HepG2 (cell line): Measurements from ENCODE around the gene IPO13.

ENCODE experiments used
- ATF2 ChIP-seq: sonication (generic); formaldehyde crosslinking; IDR thresholded peaks from 2 replicates; pipeline ENCODE4 v1.4.0; 2020; ENCODE audit warnings: missing genetic modification reagents
- EZH2 ChIP-seq: conservative IDR thresholded peaks from 2 replicates; pipeline ENCODE4 v1.6.1; 2012; ENCODE audit warnings: mild to moderate bottlenecking, low read depth, low read length, moderate library complexity
- HNRNPL ChIP-seq: fragments of 200-400 bp; formaldehyde crosslinking; IDR thresholded peaks from 2 replicates; pipeline ENCODE4 v1.6.1; 2017; ENCODE audit warnings: mild to moderate bottlenecking, low read depth, low read length
- MYC ChIP-seq: sonication (generic); formaldehyde crosslinking; IDR thresholded peaks from 2 replicates; pipeline ENCODE4 v1.9.0; 2021; ENCODE audit warnings: missing genetic modification reagents, borderline replicate concordance
- TAF1 ChIP-seq: sonication (generic); formaldehyde crosslinking; IDR thresholded peaks from 2 replicates; pipeline ENCODE4 v1.4.0; 2020; ENCODE audit warnings: missing genetic modification reagents
- THAP8 ChIP-seq: sonication (generic); formaldehyde crosslinking; IDR thresholded peaks from 2 replicates; pipeline ENCODE4 v1.5.1; 2020; ENCODE audit warnings: missing genetic modification reagents, mild to moderate bottlenecking, borderline replicate concordance

GRCh38 chr1:44002606-44003157 lies 55.9 kb downstream of the IPO13 start:
- TF ChIP-seq EZH2 = no peak
- no peak for TF ChIP-seq HNRNPL
- TF ChIP-seq ATF2 (CRISPR knock-in tag) = no peak
- TF ChIP-seq TAF1 (CRISPR knock-in tag) = no peak
- TF ChIP-seq MYC (CRISPR knock-in tag) = no peak
- TF ChIP-seq THAP8 (CRISPR knock-in tag) = no peak
